PC-3 (cell line): ENCODE results near the gene GPC1.

Source experiments
- CTCF ChIP-seq: fragments of 300-600 bp; sonication (generic); conservative IDR thresholded peaks from 2 replicates; pipeline ENCODE4 v1.5.1; 2017; ENCODE audit warnings: antibody characterized with exemption, low read depth, mild to moderate bottlenecking, low read length
- EZH2 ChIP-seq: fragments of 300-600 bp; sonication (generic); IDR thresholded peaks from one replicate; pipeline ENCODE4 v1.6.1; 2017; ENCODE audit warnings: antibody characterized with exemption, mild to moderate bottlenecking, low read length; ENCODE audit not compliant: unreplicated experiment
- EZH2phosphoT487 ChIP-seq: fragments of 300-600 bp; sonication (generic); IDR thresholded peaks from 2 replicates; pipeline ENCODE4 v1.6.1; 2018; ENCODE audit warnings: mild to moderate bottlenecking, antibody characterized with exemption, low read length, borderline replicate concordance

- TF ChIP-seq CTCF (no peak), EZH2 (no peak), EZH2phosphoT487 (no peak)
Observed at GRCh38 chr2:240491483-240491882, 56.0 kb downstream of the GPC1 start.
